Natural killer cell (primary cell): ENCODE data around the gene TNRC6B. TPM values are rescaled to one million over a fixed set of nuclear protein-coding genes. Genes with fewer than 3 reads are reported as not detected.
"Not testable (repeated sequence)": the region's sequence is repeated elsewhere in the genome, so short reads cannot be mapped to it uniquely, and the experiment has no call there.

Experiments used
- ATAC-seq, 3 donors: fragments of 150-1000 bp in 2 of 3; fragments of 200-7000 bp in 1 of 3; cut with Tn5 transposase; 1 replicate in 1 of 3; 2 replicates in 2 of 3; pipeline ENCODE4 v1.10.0; 2021; ENCODE audit warnings: mild to moderate bottlenecking in 2 of 3, moderate library complexity in 2 of 3
- DNase-seq, 2 donors: peaks; one replicate each; pipeline versions ENCODE4 v3.0.0 to v3.0.0-alpha.2; 2013 to 2021; ENCODE audit warnings: mixed read lengths in 1 of 2
- H3K27ac ChIP-seq: one replicate; pipeline ENCODE4 v1.5.1; 2013; ENCODE audit warnings: mild to moderate bottlenecking, low read length
- H3K27me3 ChIP-seq: one replicate; pipeline ENCODE4 v1.6.1; 2013; ENCODE audit warnings: low read length; ENCODE audit not compliant: control insufficient read depth, insufficient read depth
- H3K36me3 ChIP-seq: one replicate; pipeline ENCODE4 v1.6.1; 2013; ENCODE audit warnings: low read length; ENCODE audit not compliant: control insufficient read depth, insufficient read depth
- H3K4me1 ChIP-seq: one replicate; pipeline ENCODE4 v1.6.1; 2013; ENCODE audit warnings: low read length; ENCODE audit not compliant: control insufficient read depth, insufficient read depth
- H3K4me3 ChIP-seq: one replicate; pipeline ENCODE4 v1.5.1; 2013; ENCODE audit warnings: low read length
- H3K9me3 ChIP-seq: one replicate; pipeline ENCODE4 v1.6.1; 2013; ENCODE audit warnings: low read length; ENCODE audit not compliant: control insufficient read depth, insufficient read depth
- H3K27ac Mint-ChIP-seq, 2 donors: one replicate each; pipeline ENCODE4 v1.8.0; 2022; ENCODE audit warnings: mild to moderate bottlenecking in 2 of 2, mixed read lengths in 2 of 2, moderate library complexity in 1 of 2
- H3K27me3 Mint-ChIP-seq, 2 donors: one replicate each; pipeline ENCODE4 v1.8.0; 2022; ENCODE audit warnings: low read depth in 2 of 2, mixed read lengths in 2 of 2
- H3K36me3 Mint-ChIP-seq: one replicate; pipeline ENCODE4 v1.8.0; 2022; ENCODE audit warnings: mixed read lengths
- H3K4me1 Mint-ChIP-seq, 2 donors: one replicate each; pipeline ENCODE4 v1.8.0; 2022; ENCODE audit warnings: mixed read lengths in 2 of 2
- H3K4me3 Mint-ChIP-seq: one replicate; pipeline ENCODE4 v1.8.0; 2022; ENCODE audit warnings: mild to moderate bottlenecking, moderate library complexity, mixed read lengths
- H3K9me3 Mint-ChIP-seq, 2 donors: one replicate each; pipeline ENCODE4 v1.8.0; 2022; ENCODE audit warnings: mixed read lengths in 2 of 2
- CTCF ChIP-seq: fragments of 200-600 bp; IDR thresholded peaks from one replicate; pipeline ENCODE4 v1.8.0; 2022; ENCODE audit warnings: antibody characterized with exemption
- WGBS: methylation state at CpG from one replicate; pipeline ENCODE4 v1.1.7; 2013; ENCODE audit warnings: missing lambda C conversion rate; ENCODE audit not compliant: insufficient coverage; 5-methylcytosine and 5-hydroxymethylcytosine counted together
- intact Hi-C: fragments of 100-400 bp; cut with micrococcal nuclease; formaldehyde crosslinking; loops from one replicate; pipeline ENCODE4 v1.14.2; 2022
- total RNA-seq, 4 donors: library from RNA; stranded (reverse); fragments of 120-200 nt in 1 of 4; gene quantifications; one replicate each; pipeline versions ENCODE4 v1.2.3 to v1.2.4, GENCODE V29; 2013 to 2022

TNRC6B gene
- total RNA-seq, 3 donors from 2014 or later (not counting 1 experiment from before 2014, with no cell fraction given), result 112 to 141 (median 138) TPM

DNA sequence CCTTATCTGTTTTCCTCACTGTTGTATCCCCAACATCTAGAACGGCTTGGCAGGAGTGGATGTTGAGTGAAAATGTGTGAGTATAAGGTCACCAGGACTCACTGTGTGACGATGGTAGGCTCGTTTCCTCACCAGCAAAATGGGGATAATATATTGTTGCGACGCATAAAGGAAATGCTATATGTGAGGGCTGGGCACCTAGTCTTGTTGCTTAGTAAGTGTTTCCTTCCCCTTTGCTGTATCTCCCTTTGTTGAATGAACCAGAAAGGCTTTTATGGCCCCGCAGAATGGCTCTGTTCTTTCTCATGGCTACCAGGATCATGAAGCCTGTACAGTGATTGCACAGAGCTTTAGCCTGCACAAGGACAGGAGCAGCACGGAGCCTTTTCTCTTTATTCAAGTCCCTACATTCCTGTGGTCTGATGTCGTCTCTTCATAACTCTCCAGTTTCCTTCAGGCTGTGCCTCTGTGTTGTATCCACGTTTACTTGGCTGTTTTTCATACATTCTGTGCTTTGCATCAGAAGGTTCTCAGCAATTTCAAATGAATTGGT lies 5.4 kb downstream of the TNRC6B start:
- DNase-seq (peak in 1 of 2 donors; percentile 48), ATAC-seq (peak; percentile 38 to 66 (median 55))
- Mint-ChIP-seq H3K4me3 (peak overlapping the region; percentile 18), H3K4me1 (peaks cover 63 to 73% of the 10 kb centered on the region in 2 donors), H3K27me3 (no peaks in the 10 kb centered on the region), H3K27ac (peak overlapping the region; percentile 53 to 88), H3K36me3 (no peaks in the 10 kb centered on the region), H3K9me3 (no peaks in the 10 kb centered on the region)
- Histone ChIP-seq H3K4me3 (no peak overlapping the region), H3K36me3 (no peaks in the 10 kb centered on the region), H3K27me3 (no peaks in the 10 kb centered on the region), H3K4me1 (peaks cover 26% of the 10 kb centered on the region), H3K9me3 (no peaks in the 10 kb centered on the region), H3K27ac (peak overlapping the region; percentile 5)
- WGBS, result 22% methylated on average over 8 of the region's 9 CpGs
- no peak for TF ChIP-seq CTCF
- intact Hi-C loops, result no loop called here

GRCh38 chr22:40183603-40184002 lies 5.9 kb downstream of the TNRC6B start:
- 92% methylated on average over 11 of the region's 13 CpGs for WGBS
- DNase-seq, H3K9me3 Mint-ChIP-seq, H3K27ac ChIP-seq, H3K9me3 ChIP-seq, H3K36me3 ChIP-seq, intact Hi-C loops, H3K36me3 Mint-ChIP-seq, H3K4me3 Mint-ChIP-seq, H3K4me3 ChIP-seq, H3K27me3 ChIP-seq, ATAC-seq, H3K27me3 Mint-ChIP-seq: not testable (repeated sequence)
- Mint-ChIP-seq H3K27ac (peak overlapping the region; percentile 53 to 88), H3K4me1 (peaks cover 61 to 73% of the 10 kb centered on the region in 2 donors)
- peaks cover 23% of the 10 kb centered on the region for H3K4me1 ChIP-seq

DNA sequence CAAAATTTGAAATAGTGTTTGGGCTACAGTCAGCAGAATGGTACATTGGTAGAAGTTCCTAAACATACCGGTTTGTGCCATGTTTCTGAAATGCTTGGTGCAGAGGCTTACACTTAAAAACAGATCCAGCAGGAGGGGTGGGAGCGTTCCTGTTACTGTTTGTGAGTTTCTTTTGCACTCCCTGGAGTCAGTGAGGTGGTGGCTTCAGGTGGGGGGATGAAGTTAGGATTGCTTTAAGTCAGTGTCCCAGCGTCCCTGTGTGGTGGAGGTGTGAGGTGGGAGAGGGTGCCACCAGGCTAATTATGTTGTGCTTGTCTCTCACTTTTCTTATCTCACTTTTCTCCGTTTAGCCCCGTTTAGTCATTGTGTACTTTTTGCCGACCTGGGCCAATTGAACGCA lies 9.7 kb downstream of the TNRC6B start:
- H3K36me3 Mint-ChIP-seq, result no peaks in the 10 kb centered on the region
- Histone ChIP-seq H3K36me3 (no peaks in the 10 kb centered on the region), H3K27me3 (no peaks in the 10 kb centered on the region), H3K9me3 (no peaks in the 10 kb centered on the region), H3K4me3 (no peak overlapping the region), H3K4me1 (peaks cover 8% of the 10 kb centered on the region), H3K27ac (no peak overlapping the region)
- 77% methylated on average over 6 of the region's 7 CpGs for WGBS
- no peak overlapping the region for H3K27ac Mint-ChIP-seq
- H3K27me3 Mint-ChIP-seq, result no peaks in the 10 kb centered on the region
- no peak for DNase-seq
- intact Hi-C loops, result no loop called here
- no peak for TF ChIP-seq CTCF
- H3K9me3 Mint-ChIP-seq, result no peaks in the 10 kb centered on the region
- no peak for ATAC-seq
- H3K4me1 Mint-ChIP-seq, result peaks cover 66 to 67% of the 10 kb centered on the region in 2 donors
- H3K4me3 Mint-ChIP-seq, result no peak overlapping the region

- ATAC-seq, result no peak
These were observed 12.3 kb downstream of the TNRC6B start for GRCh38 chr22:40189997-40190396.

More at GRCh38 chr22:40189997-40190396, 12.3 kb downstream of the TNRC6B start:
- Mint-ChIP-seq H3K36me3 (no peaks in the 10 kb centered on the region), H3K27ac (no peak overlapping the region), H3K4me1 (peaks cover 67 to 70% of the 10 kb centered on the region in 2 donors), H3K4me3 (no peak overlapping the region), H3K27me3 (no peaks in the 10 kb centered on the region), H3K9me3 (no peaks in the 10 kb centered on the region)
- no peak for TF ChIP-seq CTCF
- 75% methylated on average over 1 of the region's 1 CpG for WGBS
- intact Hi-C loops, result no loop called here
- no peaks in the 10 kb centered on the region for H3K9me3 ChIP-seq
- H3K4me3 ChIP-seq, result no peak overlapping the region
- H3K36me3 ChIP-seq, result peaks cover 2% of the 10 kb centered on the region
- H3K4me1 ChIP-seq, result peaks cover 3% of the 10 kb centered on the region
- no peaks in the 10 kb centered on the region for H3K27me3 ChIP-seq
- no peak overlapping the region for H3K27ac ChIP-seq
- DNase-seq, result no peak
